ENCODE results near the gene THRB.
"Not testable (repeated sequence)": the region's sequence is repeated elsewhere in the genome, so short reads cannot be mapped to it uniquely, and the experiment has no call there.

THRB gene

GRCh38 chr3:24133942-24134341 lies 360.7 kb downstream of the THRB start:
- no peak for DNase-seq

DNA sequence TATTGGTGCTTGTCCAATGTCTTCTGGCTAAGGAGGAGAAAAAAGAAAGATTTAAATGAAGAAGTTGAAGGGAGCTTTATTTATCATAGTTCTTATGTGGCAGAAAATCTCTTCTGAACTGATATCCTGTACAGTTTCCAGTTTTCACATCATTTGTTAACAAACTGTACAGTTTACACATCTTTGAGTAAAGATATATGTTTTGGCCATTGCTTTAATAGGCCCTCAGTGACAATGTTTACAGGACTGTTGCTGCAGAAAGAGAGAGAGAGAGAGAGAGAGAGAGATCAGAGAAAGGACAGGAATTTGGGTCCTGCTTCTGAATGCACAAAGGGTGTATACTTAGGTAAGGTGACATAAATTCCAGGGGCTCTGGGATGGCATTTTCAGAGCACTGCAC lies 361.2 kb downstream of the THRB start:
- DNase-seq = no peak

- DNase-seq = no peak
Measured at GRCh38 chr3:24129549-24129948, 365.1 kb downstream of the THRB start.

DNA sequence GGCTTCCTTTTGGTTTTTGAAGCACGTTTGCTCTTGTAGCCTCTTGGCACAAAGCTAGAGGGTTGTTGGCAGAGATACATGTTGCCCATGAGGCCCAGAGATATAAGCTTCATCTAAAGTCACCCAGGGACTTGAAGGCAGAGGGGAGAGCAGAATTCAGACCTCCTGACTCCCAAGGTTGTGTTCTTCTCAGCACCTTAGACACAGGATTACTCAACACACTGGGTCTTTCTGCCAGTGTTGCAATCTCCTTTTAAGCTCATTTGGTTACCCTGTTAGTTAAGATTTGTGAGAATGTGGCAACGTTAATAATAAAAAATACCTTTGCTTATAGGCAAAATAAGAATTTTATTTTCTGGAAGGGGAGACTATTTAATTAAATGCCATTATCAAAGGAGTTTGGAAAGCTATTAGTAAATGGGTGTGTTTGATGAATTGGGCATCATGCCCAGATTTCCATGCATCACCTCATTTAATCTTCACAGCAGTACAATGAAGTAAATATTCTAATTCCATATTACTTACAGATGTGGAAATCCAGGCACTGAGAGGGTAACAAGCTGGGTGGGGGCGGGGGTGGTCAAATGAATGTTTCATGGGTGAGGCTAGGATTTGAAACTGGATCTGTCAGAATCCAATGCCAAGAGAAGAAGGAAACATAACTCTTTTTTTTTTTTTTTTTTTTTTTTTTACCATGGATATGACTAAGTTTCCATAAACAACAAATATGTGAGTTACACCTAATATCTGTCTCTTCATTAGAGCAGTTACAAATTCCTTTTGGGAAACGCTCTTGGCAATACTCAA lies 366.2 kb downstream of the THRB start:
- no peak for DNase-seq

DNA sequence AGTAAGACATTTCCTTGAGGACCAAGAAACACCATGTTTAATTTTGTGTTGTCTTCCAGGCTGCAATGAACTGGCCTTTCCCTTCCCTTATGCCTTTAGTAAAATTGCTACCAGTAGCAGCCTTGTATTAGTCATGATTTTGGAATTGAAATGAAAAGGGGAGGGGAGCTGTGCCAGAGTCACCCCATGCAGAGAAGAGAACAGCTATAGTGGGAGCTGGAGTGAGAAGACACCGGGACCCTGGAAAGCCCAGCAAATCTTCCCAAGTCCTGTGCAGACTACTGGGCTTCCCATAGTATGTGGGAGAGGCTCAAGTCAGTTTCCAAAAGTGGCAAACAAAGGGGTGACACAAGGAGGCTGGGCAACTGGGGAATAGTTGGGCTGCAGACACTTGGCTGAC lies 371.1 kb downstream of the THRB start:
- DNase-seq = no peak

- no peak for DNase-seq
Measured at GRCh38 chr3:24120434-24120833, 374.2 kb downstream of the THRB start.

GRCh38 chr3:24119321-24119751 lies 375.3 kb downstream of the THRB start:
- no peak for DNase-seq

DNA sequence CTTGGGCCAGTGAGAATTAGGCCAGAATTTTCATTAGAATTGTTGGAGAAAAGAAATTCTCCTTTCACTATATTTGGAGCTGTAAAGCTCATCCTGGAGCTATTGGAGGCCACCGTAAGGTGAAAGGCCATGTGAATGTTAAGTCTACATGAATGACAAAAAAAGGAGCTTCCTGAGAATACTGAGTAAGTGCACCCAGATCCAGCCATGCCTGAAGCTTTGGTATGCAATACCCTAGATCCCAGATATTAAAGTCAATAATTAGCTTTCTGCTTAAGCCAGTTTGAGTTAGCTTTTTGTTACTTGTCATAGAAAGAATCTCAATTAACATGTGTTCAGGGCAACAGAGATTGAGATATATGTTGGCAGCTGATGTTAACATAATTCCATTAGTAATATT lies 377.1 kb downstream of the THRB start:
- no peak for DNase-seq

- no peak for DNase-seq
Measured at GRCh38 chr3:24111711-24112110, 382.9 kb downstream of the THRB start.

DNA sequence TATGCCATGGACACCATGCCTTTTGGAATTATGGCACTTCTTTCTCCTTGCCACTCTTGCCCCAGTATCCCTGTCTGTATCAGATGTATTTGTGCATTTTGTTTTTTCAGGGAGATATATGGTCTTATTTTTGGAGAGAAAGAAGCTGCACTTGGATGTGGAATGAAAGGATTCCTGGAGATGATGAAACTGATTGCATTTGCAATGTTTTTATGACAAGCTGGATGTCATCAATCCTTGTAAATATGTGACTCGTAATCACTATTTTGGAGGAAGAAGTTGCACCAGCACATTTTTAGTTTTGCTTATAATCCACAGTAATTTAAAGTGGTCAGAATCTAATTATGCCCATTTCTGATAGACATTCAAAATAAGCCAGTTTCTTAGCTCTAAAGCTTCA lies 384.6 kb downstream of the THRB start:
- no peak for DNase-seq

DNA sequence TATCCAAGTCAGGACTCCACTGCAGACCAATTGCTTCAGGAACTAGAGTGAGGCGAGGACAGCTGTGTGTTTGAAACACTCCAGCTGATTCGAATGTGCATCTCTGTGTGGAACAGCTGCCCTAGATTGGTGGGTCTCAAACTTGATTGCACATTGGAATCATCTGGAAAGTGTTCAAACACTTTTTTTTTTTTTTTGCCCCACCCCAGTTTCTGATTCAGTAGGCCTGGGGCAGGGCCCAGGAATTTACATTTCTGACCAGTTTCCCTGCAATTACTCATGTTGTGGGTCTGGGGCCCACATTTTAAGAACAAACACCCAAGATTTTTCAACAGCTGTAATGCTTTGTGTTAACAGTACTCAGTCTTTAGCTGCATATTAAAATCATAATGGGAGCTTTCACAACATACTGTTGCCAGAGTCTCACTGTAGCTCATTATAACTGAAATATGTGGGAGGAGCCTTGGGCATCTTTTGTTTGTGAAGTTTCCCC lies 392.9 kb downstream of the THRB start:
- no peak for DNase-seq

DNA sequence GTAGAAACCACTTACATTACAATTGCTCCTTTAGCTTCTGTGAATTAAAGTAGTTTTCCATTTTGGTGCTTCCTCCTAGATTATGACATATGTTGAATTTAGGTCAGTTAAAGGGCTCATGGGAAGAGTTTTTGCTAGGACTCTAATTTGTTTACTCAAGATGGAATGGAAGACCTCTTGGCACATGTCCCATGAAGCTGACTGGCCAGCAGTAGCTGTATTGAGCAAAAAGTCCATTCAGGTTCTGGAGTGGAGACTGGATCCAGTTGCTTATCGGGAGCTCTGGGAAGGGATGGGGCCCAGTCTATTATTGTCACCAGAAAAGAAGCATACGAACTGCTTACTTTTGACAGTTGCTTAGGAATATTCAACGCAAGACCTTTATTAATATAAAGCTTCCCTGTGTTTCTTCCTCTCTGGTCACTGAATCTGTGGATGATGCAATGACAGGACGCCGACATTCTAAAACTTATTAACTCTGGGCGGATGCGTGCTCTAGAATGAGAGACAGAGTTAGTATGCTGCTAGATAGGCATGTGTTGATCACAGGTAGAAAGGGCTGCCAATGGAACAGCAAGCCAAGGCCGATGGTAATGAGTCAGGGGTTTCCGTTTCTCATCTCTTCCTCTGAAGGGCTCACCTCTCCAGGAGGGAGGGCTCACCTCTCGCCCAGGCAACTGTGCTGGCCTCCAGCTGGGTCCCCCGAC lies 393.8 kb downstream of the THRB start:
- no peak for DNase-seq

DNA sequence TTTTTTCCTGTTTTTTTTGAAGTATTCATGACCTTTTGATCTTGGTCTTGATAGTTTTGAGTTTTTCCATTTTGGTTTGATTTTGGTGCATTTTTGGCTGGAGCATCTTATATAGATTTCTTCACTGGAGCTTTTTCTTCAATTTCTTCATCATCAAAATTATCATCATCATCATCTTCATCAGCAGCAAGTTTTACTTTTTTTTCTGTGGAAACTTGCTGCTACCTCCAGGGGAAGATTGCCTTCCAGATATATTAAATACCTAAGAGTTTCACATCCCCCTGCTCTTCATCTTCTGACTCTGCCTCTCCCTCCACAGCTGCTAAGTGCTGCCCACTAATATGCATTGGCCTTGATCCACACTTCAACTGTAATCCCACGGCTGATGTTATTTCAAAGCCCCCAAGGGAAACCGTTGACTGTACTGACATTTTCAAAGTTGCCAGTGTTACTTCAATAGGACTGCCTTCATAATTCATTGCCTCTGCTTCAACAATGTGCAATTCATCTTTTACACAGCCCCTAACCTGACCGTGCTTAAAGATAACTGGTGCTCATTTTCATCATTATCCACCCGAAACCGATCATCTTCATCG lies 397.9 kb downstream of the THRB start:
- no peak for DNase-seq

- DNase-seq = no peak
Measured at GRCh38 chr3:24096271-24096670, 398.4 kb downstream of the THRB start.

DNA sequence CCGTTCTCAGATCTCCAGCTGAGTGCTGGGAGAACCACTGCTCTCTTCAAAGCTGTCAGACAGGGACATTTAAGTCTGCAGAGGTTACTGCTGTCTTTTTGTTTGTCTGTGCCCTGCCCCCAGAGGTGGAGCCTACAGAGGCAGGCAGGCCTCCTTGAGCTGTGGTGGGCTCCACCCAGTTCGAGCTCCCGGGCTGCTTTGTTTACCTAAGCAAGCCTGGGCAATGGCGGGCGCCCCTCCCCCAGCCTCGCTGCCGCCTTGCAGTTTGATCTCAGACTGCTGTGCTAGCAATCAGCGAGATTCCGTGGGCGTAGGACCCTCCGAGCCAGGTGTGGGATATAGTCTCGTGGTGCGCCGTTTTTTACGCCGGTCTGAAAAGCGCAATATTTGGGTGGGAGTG lies 399.8 kb downstream of the THRB start:
- DNase-seq = not testable (repeated sequence)

DNA sequence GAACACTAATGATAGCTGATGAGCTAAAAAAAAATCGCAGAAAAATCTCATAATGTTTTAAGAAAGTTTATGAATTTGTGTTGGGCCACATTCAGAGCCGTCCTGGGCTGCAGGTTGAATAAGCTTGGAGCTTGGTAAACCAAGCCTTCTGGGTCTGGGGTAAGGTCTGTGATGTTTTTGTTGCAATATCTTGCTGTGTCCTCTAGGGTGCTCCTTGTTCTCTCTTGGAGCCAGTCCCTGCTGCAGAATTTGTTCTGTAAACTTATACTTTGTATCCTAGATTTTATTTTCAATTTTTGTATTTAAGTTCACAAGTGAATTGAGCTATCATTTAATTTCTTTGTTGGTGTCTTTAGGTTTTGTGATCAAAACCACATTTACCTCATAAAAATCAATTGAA lies 405.9 kb downstream of the THRB start:
- DNase-seq = no peak

- no peak for DNase-seq
Measured at GRCh38 chr3:24087469-24087868, 407.2 kb downstream of the THRB start.

DNA sequence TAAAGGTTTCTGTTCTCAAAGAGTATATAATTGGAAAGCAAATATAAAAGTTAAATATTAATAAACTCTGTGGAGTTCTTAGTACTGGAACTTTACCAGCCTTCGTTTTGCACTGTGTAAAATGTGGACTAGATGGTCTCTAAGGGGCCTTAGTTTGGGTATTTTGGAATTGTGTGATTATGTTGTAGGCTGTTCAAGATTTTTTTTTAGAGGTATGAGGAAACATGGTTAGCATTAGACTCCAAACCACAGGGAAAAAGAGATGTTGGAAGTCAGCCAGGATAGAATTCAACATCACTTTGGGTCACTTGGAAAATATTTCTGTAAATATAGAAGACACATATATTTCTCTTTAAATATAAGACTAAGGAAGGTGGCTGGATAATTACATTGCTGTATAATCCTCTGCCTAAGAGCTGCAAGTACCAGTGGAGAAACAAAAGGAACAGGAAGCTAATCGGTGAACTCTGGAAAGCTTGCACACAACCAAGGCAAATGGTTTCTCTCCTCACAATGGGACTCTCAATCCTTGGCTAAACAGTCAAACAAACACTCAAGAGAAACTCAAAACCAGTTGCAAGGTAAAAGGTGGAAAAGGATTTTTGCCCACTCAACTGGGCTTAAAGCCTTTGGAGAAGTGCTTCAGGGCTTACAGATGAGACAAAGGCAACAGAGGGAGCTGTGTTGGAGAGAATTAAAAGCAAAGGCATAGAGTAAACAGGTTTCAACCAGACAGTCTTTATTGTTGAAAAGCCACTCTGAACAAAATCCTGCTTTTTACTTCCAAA lies 407.8 kb downstream of the THRB start:
- no peak for DNase-seq

- no peak for DNase-seq
Measured at GRCh38 chr3:24086206-24086605, 408.4 kb downstream of the THRB start.

GRCh38 chr3:24072193-24072592 lies 422.5 kb downstream of the THRB start:
- no peak for DNase-seq

DNA sequence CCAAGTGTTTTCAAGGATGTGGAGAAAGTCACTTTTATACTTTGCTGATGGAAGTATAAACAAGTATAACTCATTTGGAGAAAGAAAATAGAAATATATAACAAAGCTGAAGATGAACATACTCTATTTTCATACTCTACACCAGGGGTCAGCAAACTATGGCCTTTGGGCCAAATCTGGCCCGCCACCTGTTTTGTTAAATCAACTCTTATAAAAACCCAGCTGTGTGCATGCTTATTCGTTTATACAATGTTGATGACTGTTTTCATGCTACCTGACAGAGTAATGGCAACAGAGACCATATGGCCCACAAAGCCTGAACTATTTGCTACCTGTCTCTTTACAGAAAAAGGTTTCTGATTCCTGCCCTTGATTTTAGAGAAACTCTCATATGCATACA lies 425.6 kb downstream of the THRB start:
- no peak for DNase-seq

- no peak for DNase-seq
Measured at GRCh38 chr3:24067483-24067882, 427.2 kb downstream of the THRB start.
